Suppressor macrophage treated with lipopolysaccharide for 1 hour (primary cell): ENCODE data around the gene MKI67.

Experiments used
- DNase-seq, 3 donors: peaks; one replicate each; pipeline ENCODE4 v3.0.0-alpha.2; 2020 to 2022

The MKI67 gene

GRCh38 chr10:128049226-128050120 lies 76.8 kb downstream of the MKI67 start:
- peak; percentile 66 to 84 (median 75) for DNase-seq

- DNase-seq = peak; percentile 60 to 64 (median 63)
Observed at GRCh38 chr10:128048819-128049210, 77.4 kb downstream of the MKI67 start.

GRCh38 chr10:128047991-128048818 lies 78.0 kb downstream of the MKI67 start:
- DNase-seq = peak; percentile 58 to 81 (median 78)

- DNase-seq = peak; percentile 95 to 96 (median 95)
Observed at GRCh38 chr10:128047351-128047750, 78.9 kb downstream of the MKI67 start.

GRCh38 chr10:128046953-128047290 lies 79.3 kb downstream of the MKI67 start:
- DNase-seq = peak in 2 of 3 donors; percentile 51 to 56
